Measurements from ENCODE around the gene ADO.

Gene ADO

GRCh38 chr10:62803724-62804355 is 680 bp upstream of the ADO start:
- ChIA-PET POLR2A (ENCODE audit: low non-redundant PET) (interaction anchor here (0.7 kb wide), 1 partner anchor 279 kb away, joined by 3 read pairs; no protein-coding TSS in a partner anchor), CTCF (interaction anchor here (0.8 kb wide), 1 partner anchor 13 kb away, joined by 6 read pairs; no protein-coding TSS in a partner anchor)
- TF ChIP-seq, protein P1, sequence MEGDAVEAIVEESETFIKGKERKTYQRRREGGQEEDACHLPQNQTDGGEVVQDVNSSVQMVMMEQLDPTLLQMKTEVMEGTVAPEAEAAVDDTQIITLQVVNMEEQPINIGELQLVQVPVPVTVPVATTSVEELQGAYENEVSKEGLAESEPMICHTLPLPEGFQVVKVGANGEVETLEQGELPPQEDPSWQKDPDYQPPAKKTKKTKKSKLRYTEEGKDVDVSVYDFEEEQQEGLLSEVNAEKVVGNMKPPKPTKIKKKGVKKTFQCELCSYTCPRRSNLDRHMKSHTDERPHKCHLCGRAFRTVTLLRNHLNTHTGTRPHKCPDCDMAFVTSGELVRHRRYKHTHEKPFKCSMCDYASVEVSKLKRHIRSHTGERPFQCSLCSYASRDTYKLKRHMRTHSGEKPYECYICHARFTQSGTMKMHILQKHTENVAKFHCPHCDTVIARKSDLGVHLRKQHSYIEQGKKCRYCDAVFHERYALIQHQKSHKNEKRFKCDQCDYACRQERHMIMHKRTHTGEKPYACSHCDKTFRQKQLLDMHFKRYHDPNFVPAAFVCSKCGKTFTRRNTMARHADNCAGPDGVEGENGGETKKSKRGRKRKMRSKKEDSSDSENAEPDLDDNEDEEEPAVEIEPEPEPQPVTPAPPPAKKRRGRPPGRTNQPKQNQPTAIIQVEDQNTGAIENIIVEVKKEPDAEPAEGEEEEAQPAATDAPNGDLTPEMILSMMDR (conservative IDR thresholded peaks at IDR 0.05; ENCODE audit: low read depth), result no peak
- H3K27ac ChIP-seq, result peak overlapping the region; percentile 89
- DNase-seq (ENCODE audit: low spot score), result no peak

- H3K27ac ChIP-seq, result peak overlapping the region; percentile 89
- peak; percentile 42 for DNase-seq (ENCODE audit: low spot score)
- TF ChIP-seq, protein P1 (conservative IDR thresholded peaks at IDR 0.05; ENCODE audit: low read depth), result no peak
- ChIA-PET POLR2A (ENCODE audit: low non-redundant PET) (interaction anchor here (0.6 kb wide), 1 partner anchor 195 kb away, joined by 3 read pairs; no protein-coding TSS in a partner anchor), CTCF (interaction anchor here (0.7 kb wide), 1 partner anchor 12 kb away, joined by 3 read pairs; no protein-coding TSS in a partner anchor)
These were observed 945 bp downstream of the ADO start for GRCh38 chr10:62805231-62806099.

DNA sequence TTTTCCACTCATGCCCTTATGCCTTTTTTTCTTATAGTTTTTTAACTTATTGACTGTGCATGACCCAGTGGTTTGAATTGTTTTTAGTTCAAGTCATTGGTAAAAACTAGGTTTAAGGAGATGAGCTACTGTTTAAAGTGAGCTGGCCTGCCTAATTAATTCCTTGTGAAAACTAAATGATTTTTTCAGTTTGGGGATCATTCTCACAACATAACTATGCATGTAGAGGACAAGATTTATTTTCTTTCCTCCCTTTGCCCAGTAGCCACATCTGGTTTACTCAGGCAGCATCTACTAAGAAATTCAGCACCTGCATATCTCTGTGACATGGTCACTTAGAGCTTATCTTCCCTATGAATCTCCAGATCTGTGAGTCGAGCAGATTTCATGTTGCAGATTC is 1.7 kb downstream of the ADO start:
- TF ChIP-seq, protein P1 (conservative IDR thresholded peaks at IDR 0.05; ENCODE audit: low read depth), result no peak
- no peak overlapping the region for H3K27ac ChIP-seq
- ChIA-PET POLR2A (ENCODE audit: low non-redundant PET) (no interaction called here), CTCF (no interaction called here)
- DNase-seq (ENCODE audit: low spot score), result no peak

- ChIA-PET POLR2A (ENCODE audit: low non-redundant PET) (no interaction called here), CTCF (no interaction called here)
- TF ChIP-seq, protein P1 (conservative IDR thresholded peaks at IDR 0.05; ENCODE audit: low read depth), result no peak
- DNase-seq (ENCODE audit: low spot score), result no peak
- H3K27ac ChIP-seq, result no peak overlapping the region
These were observed 5.8 kb downstream of the ADO start for GRCh38 chr10:62810156-62810902.

DNA sequence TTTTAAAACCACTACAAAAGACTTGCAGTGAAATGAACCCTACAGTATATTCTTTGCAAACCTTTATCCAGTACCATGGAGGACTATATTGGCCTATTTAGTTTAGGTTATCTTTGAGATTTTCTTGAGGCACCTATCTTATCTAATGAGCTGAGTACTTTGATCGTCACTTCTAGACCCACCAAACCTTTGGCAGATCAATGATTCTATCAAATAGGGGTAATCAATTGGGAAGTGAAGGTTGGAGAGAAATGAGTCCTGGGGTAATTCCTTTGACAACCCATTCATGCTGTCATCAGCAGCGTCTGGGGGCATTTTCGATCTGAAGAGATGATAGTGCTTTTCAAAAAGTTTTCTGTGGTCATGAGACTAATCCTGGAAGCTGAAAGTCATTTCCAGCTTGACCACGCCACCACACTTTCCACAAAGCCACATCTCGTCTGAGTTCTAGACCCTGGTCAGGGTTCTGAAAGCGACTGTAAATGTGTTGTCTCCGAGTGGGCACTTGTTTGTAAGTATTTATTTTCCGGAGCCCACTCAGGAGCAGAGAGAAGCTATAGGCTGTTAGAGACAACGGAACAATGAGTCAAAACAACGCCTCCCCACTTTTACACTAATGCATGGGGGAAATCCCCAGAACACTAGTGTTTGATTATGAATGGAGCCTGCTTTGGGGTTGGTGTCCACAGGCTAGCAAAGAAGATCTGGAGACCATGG is 6.8 kb downstream of the ADO start:
- no peak overlapping the region for H3K27ac ChIP-seq
- TF ChIP-seq, protein P1 (conservative IDR thresholded peaks at IDR 0.05; ENCODE audit: low read depth), result no peak
- no peak for DNase-seq (ENCODE audit: low spot score)
- POLR2A ChIA-PET (ENCODE audit: low non-redundant PET), result no interaction called here
- CTCF ChIA-PET, result no interaction called here
